SK-N-SH treated with all-trans-retinoic acid at 6 μM for 48 hours (cell line): ENCODE measurements around the gene UBE2H.
A peak's percentile ranks its signal among the peaks of the same experiment; 100 is the strongest.

Source experiments
- ATAC-seq: fragments of 200-7000 bp; cut with Tn5 transposase; 3 replicates; pipeline ENCODE4 v1.9.1; 2020; ENCODE audit warnings: mild to moderate bottlenecking, moderate library complexity
- ARNTL ChIP-seq: fragments of 450-650 bp; formaldehyde crosslinking; IDR thresholded peaks from 2 replicates; pipeline ENCODE4 v1.5.0; 2020; ENCODE audit warnings: low read depth, mild to moderate bottlenecking, moderate library complexity, borderline replicate concordance
- BACH2 ChIP-seq: fragments of 250-450 bp; sonication (Bioruptor Pico); IDR thresholded peaks from 2 replicates; pipeline ENCODE4 v1.9.0; 2021; ENCODE audit warnings: mild to moderate bottlenecking, borderline replicate concordance
- CSDC2 ChIP-seq: fragments of 250-450 bp; sonication (Bioruptor Pico); IDR thresholded peaks from 2 replicates; pipeline ENCODE4 v1.5.0; 2020; ENCODE audit warnings: mild to moderate bottlenecking, moderate library complexity
- GLIS3 ChIP-seq: fragments of 250-450 bp; sonication (Bioruptor Pico); IDR thresholded peaks from 2 replicates; pipeline ENCODE4 v1.5.0; 2020; ENCODE audit warnings: mild to moderate bottlenecking, moderate library complexity
- ISL1 ChIP-seq: fragments of 250-450 bp; sonication (Bioruptor Pico); IDR thresholded peaks from 2 replicates; pipeline ENCODE4 v2.1.2; 2022; ENCODE audit warnings: mild to moderate bottlenecking, moderate library complexity
- OSR1 ChIP-seq: fragments of 250-450 bp; sonication (Bioruptor Pico); IDR thresholded peaks from 2 replicates; pipeline ENCODE4 v1.8.0; 2022; ENCODE audit warnings: moderate library complexity, mild to moderate bottlenecking, inconsistent platforms
- PPARA ChIP-seq: fragments of 250-450 bp; sonication (Bioruptor Pico); IDR thresholded peaks from 2 replicates; pipeline ENCODE4 v1.5.0; 2020; ENCODE audit warnings: mild to moderate bottlenecking, borderline replicate concordance
- SNAI2 ChIP-seq: fragments of 250-450 bp; sonication (Bioruptor Pico); IDR thresholded peaks from 2 replicates; pipeline ENCODE4 v1.5.0; 2020; ENCODE audit warnings: mild to moderate bottlenecking, moderate library complexity
- TCF4 ChIP-seq: fragments of 250-450 bp; sonication (Bioruptor Pico); IDR thresholded peaks from 2 replicates; pipeline ENCODE4 v1.8.0; 2021; ENCODE audit warnings: mild to moderate bottlenecking, moderate library complexity, borderline replicate concordance
- TOX ChIP-seq: fragments of 250-450 bp; sonication (Bioruptor Pico); IDR thresholded peaks from 2 replicates; pipeline ENCODE4 v1.8.0; 2021; ENCODE audit warnings: mild to moderate bottlenecking, moderate library complexity, borderline replicate concordance
- ZC3H10 ChIP-seq: fragments of 250-450 bp; sonication (Bioruptor Pico); IDR thresholded peaks from 2 replicates; pipeline ENCODE4 v1.5.1; 2021; ENCODE audit warnings: mild to moderate bottlenecking, moderate library complexity
- ZFP3 ChIP-seq: fragments of 250-450 bp; sonication (Bioruptor Pico); IDR thresholded peaks from 2 replicates; pipeline ENCODE4 v1.5.0; 2020; ENCODE audit warnings: mild to moderate bottlenecking, moderate library complexity
- ZNF565 ChIP-seq: fragments of 450-650 bp; formaldehyde crosslinking; conservative IDR thresholded peaks from 2 replicates; pipeline ENCODE4 v1.5.0; 2020; ENCODE audit warnings: low read depth, mild to moderate bottlenecking, moderate library complexity
- ZNF70 ChIP-seq: fragments of 450-650 bp; formaldehyde crosslinking; IDR thresholded peaks from 2 replicates; pipeline ENCODE4 v1.5.0; 2020; ENCODE audit warnings: mild to moderate bottlenecking, moderate library complexity
- TF ChIP-seq, protein P1 (sequence below): fragments of 250-450 bp; sonication (Bioruptor Pico); IDR thresholded peaks from 2 replicates; pipeline ENCODE4 v1.5.1; 2020; ENCODE audit warnings: low read depth, mild to moderate bottlenecking, moderate library complexity
- TF ChIP-seq, protein P2 (sequence below): fragments of 250-450 bp; sonication (Bioruptor Pico); IDR thresholded peaks from 2 replicates; pipeline ENCODE4 v1.8.0; 2021; ENCODE audit warnings: low read depth, mild to moderate bottlenecking, moderate library complexity, borderline replicate concordance
- TF ChIP-seq, protein P3 (sequence below): fragments of 250-450 bp; sonication (Bioruptor Pico); IDR thresholded peaks from 2 replicates; pipeline ENCODE4 v1.5.1; 2021; ENCODE audit warnings: mild to moderate bottlenecking, moderate library complexity
- TF ChIP-seq, protein P4 (sequence below): fragments of 250-450 bp; sonication (Bioruptor Pico); IDR thresholded peaks from 2 replicates; pipeline ENCODE4 v1.8.0; 2020; ENCODE audit warnings: mild to moderate bottlenecking, moderate library complexity, borderline replicate concordance
- TF ChIP-seq, protein P5 (sequence below): fragments of 250-450 bp; sonication (Bioruptor Pico); IDR thresholded peaks from 2 replicates; pipeline ENCODE4 v1.5.0; 2020; ENCODE audit warnings: mild to moderate bottlenecking, moderate library complexity

Gene UBE2H

DNA sequence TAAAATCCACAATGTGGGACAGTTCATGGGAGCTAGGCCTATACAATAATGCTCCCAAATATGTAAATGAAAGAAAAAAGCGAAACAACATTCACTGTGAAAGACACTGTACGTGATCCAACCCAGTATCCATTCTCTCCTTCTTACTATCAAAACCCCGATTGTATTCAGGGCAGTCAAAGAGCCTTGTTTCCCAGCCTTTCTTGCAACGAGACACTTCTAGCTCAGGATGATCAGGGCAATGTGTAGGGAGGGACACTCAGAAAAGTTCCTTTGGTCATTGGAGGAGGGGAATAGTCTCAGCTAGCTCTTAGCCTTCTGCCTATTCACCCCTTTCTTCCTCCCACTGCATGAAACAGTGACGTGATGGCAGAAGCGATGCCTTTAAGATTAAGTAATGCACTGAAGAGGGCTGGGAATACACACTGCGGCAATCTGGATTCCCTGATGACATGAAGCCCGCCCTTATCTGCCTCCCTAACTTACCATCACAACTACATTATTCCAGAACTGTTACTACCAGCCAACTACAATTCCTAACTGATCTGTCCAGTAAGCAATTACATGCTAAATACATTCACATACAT lies 27.3 kb downstream of the UBE2H start:
- peak; percentile 14 for ATAC-seq
- TF ChIP-seq BACH2 (no peak), ISL1 (CRISPR knock-in tag) (peak; percentile 61), CSDC2 (CRISPR knock-in tag) (no peak)

DNA sequence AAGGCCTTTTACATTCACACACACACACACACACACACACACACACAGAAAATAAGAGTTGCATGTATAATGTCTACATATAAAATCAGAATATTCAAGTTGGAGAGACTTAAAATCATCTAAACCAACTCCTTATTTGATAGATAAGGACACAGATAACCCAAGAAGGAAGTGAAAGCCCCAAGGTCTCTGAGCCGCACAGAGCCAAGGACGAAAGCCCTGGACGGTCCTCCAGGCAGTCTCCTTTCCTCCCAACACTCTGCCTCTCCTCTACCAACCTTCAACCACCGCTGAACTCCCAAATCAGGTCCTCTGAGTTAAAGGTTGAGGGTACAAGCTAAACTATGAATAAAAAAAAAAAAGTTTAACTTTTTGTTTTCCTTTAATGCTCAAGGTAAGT lies 28.2 kb downstream of the UBE2H start:
- ATAC-seq, result no peak
- TF ChIP-seq ZNF70 (CRISPR knock-in tag) (no peak), ISL1 (CRISPR knock-in tag) (no peak)

DNA sequence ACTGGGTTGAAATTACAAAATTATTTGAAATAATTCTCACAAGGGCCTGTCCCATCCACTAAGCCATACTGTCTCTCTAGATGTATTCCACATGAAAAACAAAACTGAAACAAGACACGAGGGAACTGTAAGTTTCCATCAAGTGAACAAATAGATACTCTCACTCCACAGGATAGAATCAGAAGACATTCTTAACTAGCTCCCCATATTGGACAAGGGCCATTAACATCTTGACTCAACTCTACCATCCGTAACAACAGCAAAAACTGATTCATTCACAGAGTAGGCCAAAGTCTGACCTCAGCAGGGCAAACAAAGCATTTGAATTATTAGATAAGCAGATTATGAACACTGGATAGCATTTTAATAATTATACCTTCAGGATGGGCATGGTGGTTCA lies 29.1 kb downstream of the UBE2H start:
- peak; percentile 77 for ATAC-seq
- peak; percentile 49; the same call in 1 of the 2 replicates for TF ChIP-seq ISL1 (CRISPR knock-in tag)
- TF ChIP-seq BACH2, result no peak
- TF ChIP-seq, protein P1, sequence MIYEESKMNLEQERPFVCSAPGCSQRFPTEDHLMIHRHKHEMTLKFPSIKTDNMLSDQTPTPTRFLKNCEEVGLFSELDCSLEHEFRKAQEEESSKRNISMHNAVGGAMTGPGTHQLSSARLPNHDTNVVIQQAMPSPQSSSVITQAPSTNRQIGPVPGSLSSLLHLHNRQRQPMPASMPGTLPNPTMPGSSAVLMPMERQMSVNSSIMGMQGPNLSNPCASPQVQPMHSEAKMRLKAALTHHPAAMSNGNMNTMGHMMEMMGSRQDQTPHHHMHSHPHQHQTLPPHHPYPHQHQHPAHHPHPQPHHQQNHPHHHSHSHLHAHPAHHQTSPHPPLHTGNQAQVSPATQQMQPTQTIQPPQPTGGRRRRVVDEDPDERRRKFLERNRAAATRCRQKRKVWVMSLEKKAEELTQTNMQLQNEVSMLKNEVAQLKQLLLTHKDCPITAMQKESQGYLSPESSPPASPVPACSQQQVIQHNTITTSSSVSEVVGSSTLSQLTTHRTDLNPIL (CRISPR knock-in tag), result peak; percentile 9; the same call in 1 of the 2 replicates
- TF ChIP-seq ZFP3 (CRISPR knock-in tag), result 0 out of 2 replicates have a peak, but pooled peaks have one; percentile 34
- TF ChIP-seq, protein P2, sequence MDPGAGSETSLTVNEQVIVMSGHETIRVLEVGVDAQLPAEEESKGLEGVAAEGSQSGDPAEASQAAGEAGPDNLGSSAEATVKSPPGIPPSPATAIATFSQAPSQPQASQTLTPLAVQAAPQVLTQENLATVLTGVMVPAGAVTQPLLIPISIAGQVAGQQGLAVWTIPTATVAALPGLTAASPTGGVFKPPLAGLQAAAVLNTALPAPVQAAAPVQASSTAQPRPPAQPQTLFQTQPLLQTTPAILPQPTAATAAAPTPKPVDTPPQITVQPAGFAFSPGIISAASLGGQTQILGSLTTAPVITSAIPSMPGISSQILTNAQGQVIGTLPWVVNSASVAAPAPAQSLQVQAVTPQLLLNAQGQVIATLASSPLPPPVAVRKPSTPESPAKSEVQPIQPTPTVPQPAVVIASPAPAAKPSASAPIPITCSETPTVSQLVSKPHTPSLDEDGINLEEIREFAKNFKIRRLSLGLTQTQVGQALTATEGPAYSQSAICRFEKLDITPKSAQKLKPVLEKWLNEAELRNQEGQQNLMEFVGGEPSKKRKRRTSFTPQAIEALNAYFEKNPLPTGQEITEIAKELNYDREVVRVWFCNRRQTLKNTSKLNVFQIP (CRISPR knock-in tag), result no peak
- TF ChIP-seq ZNF70 (CRISPR knock-in tag), result no peak
- no peak for TF ChIP-seq ZNF565 (CRISPR knock-in tag)
- TF ChIP-seq SNAI2 (CRISPR knock-in tag), result no peak
- no peak for TF ChIP-seq OSR1 (CRISPR knock-in tag)
- TF ChIP-seq, protein P3, sequence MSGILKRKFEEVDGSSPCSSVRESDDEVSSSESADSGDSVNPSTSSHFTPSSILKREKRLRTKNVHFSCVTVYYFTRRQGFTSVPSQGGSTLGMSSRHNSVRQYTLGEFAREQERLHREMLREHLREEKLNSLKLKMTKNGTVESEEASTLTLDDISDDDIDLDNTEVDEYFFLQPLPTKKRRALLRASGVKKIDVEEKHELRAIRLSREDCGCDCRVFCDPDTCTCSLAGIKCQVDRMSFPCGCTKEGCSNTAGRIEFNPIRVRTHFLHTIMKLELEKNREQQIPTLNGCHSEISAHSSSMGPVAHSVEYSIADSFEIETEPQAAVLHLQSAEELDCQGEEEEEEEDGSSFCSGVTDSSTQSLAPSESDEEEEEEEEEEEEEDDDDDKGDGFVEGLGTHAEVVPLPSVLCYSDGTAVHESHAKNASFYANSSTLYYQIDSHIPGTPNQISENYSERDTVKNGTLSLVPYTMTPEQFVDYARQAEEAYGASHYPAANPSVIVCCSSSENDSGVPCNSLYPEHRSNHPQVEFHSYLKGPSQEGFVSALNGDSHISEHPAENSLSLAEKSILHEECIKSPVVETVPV (CRISPR knock-in tag), result no peak
- TF ChIP-seq, protein P4, sequence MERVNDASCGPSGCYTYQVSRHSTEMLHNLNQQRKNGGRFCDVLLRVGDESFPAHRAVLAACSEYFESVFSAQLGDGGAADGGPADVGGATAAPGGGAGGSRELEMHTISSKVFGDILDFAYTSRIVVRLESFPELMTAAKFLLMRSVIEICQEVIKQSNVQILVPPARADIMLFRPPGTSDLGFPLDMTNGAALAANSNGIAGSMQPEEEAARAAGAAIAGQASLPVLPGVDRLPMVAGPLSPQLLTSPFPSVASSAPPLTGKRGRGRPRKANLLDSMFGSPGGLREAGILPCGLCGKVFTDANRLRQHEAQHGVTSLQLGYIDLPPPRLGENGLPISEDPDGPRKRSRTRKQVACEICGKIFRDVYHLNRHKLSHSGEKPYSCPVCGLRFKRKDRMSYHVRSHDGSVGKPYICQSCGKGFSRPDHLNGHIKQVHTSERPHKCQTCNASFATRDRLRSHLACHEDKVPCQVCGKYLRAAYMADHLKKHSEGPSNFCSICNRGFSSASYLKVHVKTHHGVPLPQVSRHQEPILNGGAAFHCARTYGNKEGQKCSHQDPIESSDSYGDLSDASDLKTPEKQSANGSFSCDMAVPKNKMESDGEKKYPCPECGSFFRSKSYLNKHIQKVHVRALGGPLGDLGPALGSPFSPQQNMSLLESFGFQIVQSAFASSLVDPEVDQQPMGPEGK (CRISPR knock-in tag), result no peak
- TF ChIP-seq GLIS3 (CRISPR knock-in tag), result no peak
- TF ChIP-seq, all 23 proteins: peak for 3

DNA sequence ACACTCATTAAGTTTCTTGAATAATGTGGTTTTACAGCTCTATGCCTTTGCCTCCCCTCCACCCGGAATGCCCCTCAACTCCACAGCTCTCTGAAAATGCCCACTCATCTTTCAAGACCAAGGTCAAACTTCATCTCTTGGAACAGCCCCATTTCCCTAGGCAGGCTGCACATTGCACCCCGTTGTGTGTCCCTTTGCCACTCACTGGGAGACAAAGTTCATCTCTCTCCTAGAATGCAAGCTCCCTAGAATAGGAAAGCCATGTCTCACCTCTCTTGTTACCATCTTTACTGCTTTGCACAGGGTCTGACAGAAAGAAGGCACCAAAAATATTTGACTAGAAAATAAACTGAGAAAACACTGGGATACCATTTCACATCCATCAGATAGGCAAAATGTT lies 33.3 kb downstream of the UBE2H start:
- no peak for TF ChIP-seq CSDC2 (CRISPR knock-in tag)
- TF ChIP-seq TOX, result no peak
- TF ChIP-seq, protein P3 (CRISPR knock-in tag), result no peak
- no peak for TF ChIP-seq ZFP3 (CRISPR knock-in tag)
- TF ChIP-seq ARNTL (CRISPR knock-in tag), result no peak
- TF ChIP-seq, protein P5, sequence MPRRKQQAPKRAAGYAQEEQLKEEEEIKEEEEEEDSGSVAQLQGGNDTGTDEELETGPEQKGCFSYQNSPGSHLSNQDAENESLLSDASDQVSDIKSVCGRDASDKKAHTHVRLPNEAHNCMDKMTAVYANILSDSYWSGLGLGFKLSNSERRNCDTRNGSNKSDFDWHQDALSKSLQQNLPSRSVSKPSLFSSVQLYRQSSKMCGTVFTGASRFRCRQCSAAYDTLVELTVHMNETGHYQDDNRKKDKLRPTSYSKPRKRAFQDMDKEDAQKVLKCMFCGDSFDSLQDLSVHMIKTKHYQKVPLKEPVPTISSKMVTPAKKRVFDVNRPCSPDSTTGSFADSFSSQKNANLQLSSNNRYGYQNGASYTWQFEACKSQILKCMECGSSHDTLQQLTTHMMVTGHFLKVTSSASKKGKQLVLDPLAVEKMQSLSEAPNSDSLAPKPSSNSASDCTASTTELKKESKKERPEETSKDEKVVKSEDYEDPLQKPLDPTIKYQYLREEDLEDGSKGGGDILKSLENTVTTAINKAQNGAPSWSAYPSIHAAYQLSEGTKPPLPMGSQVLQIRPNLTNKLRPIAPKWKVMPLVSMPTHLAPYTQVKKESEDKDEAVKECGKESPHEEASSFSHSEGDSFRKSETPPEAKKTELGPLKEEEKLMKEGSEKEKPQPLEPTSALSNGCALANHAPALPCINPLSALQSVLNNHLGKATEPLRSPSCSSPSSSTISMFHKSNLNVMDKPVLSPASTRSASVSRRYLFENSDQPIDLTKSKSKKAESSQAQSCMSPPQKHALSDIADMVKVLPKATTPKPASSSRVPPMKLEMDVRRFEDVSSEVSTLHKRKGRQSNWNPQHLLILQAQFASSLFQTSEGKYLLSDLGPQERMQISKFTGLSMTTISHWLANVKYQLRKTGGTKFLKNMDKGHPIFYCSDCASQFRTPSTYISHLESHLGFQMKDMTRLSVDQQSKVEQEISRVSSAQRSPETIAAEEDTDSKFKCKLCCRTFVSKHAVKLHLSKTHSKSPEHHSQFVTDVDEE, result no peak
- no peak for TF ChIP-seq GLIS3 (CRISPR knock-in tag)
- TF ChIP-seq, protein P2 (CRISPR knock-in tag), result no peak
- TF ChIP-seq PPARA (CRISPR knock-in tag), result no peak
- no peak for TF ChIP-seq ZC3H10 (CRISPR knock-in tag)
- TF ChIP-seq TCF4 (CRISPR knock-in tag), result no peak
- no peak for TF ChIP-seq ISL1 (CRISPR knock-in tag)
- no peak for TF ChIP-seq OSR1 (CRISPR knock-in tag)
- no peak for TF ChIP-seq ZNF70 (CRISPR knock-in tag)
- ATAC-seq, result no peak
